WERI-Rb-1 (cell line): ENCODE measurements around the gene NME4.

Experiments used
- DNase-seq: peaks from one replicate; pipeline ENCODE4 v3.0.0-alpha.2; 2020
- H3K27ac ChIP-seq: fragments of 250-450 bp; sonication (Bioruptor Pico); 2 replicates; pipeline ENCODE4 v1.5.1; 2020; ENCODE audit warnings: mild to moderate bottlenecking, moderate library complexity
- H3K27me3 ChIP-seq: fragments of 250-450 bp; sonication (Bioruptor Pico); 2 replicates; pipeline ENCODE4 v1.5.1; 2021; ENCODE audit warnings: mild to moderate bottlenecking, low read depth, moderate library complexity; ENCODE audit not compliant: insufficient read depth, severe bottlenecking
- H3K36me3 ChIP-seq: fragments of 250-450 bp; sonication (Bioruptor Pico); 2 replicates; pipeline ENCODE4 v1.5.1; 2020; ENCODE audit warnings: mild to moderate bottlenecking, moderate library complexity
- H3K4me3 ChIP-seq: 2 replicates; pipeline ENCODE4 v1.5.1; 2011; ENCODE audit warnings: low read depth, mild to moderate bottlenecking, control low read depth, low read length
- H3K9me3 ChIP-seq: fragments of 250-450 bp; sonication (Bioruptor Pico); 2 replicates; pipeline ENCODE4 v1.5.1; 2021; ENCODE audit warnings: mild to moderate bottlenecking, moderate library complexity; ENCODE audit not compliant: severe bottlenecking
- TF ChIP-seq, protein P1 (sequence below): IDR thresholded peaks from 2 replicates; pipeline ENCODE4 v1.5.1; 2011; ENCODE audit warnings: low read depth, mild to moderate bottlenecking, control low read depth, inconsistent platforms, low read length

NME4 gene

DNA sequence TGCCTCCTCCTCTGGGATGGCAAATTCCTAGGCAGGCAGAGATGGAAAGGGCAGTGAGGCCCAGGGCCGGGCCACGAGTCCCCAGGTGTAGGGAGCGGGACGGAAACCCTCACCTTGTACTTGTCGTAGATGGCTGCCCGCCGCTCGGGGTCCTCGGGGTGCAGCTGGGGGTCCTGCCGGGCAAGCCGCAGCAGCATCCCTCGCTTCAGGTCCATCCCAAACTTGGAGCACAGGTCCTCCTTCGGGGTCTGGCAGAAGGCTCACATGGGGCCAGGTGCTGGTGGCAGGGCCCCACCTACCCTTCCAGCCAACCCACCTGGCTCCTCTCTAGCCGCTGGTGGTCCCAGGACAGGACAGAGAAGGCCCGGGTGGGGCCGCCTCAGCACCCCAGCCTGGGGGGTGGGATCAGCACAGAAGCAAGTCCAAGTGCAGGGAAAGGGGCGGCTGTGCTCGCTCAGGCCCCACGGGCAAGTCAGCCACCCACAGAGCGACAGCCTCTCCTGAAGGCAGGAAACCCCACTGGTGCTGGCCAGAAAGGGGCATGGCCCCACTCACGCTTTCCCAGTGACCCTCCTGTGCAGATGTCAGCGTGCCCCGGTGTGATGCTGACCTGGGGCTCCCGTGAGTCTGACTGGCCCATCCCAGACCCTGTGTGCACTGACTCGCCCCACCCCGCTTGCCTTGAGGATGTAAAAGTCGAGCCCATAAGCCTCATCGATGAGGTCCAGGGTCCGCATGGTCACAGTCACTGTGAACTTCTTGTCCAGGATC is 28.4 kb upstream of the NME4 start:
- Histone ChIP-seq H3K36me3 (peaks cover 63% of the 10 kb centered on the region), H3K27ac (no peak overlapping the region), H3K9me3 (no peaks in the 10 kb centered on the region), H3K27me3 (no peaks in the 10 kb centered on the region), H3K4me3 (no peak overlapping the region)
- TF ChIP-seq, protein P1, sequence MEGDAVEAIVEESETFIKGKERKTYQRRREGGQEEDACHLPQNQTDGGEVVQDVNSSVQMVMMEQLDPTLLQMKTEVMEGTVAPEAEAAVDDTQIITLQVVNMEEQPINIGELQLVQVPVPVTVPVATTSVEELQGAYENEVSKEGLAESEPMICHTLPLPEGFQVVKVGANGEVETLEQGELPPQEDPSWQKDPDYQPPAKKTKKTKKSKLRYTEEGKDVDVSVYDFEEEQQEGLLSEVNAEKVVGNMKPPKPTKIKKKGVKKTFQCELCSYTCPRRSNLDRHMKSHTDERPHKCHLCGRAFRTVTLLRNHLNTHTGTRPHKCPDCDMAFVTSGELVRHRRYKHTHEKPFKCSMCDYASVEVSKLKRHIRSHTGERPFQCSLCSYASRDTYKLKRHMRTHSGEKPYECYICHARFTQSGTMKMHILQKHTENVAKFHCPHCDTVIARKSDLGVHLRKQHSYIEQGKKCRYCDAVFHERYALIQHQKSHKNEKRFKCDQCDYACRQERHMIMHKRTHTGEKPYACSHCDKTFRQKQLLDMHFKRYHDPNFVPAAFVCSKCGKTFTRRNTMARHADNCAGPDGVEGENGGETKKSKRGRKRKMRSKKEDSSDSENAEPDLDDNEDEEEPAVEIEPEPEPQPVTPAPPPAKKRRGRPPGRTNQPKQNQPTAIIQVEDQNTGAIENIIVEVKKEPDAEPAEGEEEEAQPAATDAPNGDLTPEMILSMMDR, result no peak
- no peak for DNase-seq

DNA sequence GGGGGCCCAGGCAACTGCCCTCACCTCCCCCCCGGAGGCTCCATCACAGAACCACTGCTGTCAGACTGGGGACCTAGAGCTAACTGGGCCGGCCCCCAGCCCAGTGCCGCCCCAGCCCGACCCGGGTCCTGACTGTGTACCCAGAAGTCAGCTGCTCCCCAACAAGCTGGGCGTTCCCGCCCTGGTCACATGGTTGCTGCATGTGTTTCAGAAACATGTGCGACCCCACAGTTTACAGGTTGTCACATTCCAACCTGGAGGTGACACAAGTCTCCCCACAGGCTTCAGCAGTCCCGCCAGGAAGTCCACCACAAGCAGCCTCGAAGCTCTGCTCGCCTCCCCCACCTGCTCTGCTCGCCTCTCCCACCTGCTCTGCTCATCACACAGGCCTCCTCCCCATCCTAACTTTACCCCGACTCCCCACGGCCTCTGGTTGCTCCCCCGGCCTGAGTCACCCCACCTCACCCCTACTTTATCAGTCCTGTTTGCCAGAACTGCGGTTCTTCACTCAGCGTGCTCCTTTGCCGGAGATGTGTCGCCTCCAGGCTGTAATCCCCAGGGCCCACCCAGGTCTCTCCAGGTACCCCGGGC is 27.6 kb upstream of the NME4 start:
- TF ChIP-seq, protein P1, result no peak
- Histone ChIP-seq H3K27me3 (no peaks in the 10 kb centered on the region), H3K36me3 (peaks cover 71% of the 10 kb centered on the region), H3K9me3 (no peaks in the 10 kb centered on the region), H3K27ac (no peak overlapping the region), H3K4me3 (no peak overlapping the region)
- no peak for DNase-seq

DNA sequence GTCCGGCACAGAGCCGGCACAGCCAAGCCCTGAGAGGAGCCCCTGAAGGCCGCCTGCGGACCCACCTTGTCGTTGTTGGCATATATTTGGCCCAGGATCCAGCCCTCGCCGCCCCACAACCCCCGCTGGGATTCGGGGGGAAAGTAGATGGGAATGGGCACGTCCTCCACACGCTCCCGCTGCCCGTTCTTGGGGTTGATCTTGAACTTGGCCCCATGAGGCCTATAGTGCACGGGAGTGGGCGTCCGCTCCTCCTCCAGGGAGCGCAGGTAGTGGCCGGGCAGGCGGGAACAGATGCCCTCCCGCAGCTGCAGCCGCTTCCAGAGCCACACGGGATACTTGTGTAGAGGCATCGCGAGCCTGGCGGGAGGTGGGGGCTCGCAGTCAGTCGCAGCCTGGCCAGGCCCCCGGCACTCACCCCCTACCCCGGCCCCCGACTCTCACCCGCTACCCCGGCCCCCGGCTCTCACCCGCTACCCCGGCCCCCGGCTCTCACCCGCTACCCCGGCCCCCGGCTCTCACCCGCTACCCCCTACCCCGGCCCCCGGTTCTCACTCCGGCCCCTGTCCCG is 27.0 kb upstream of the NME4 start:
- H3K9me3 ChIP-seq, result no peaks in the 10 kb centered on the region
- TF ChIP-seq, protein P1, result no peak
- peaks cover 77% of the 10 kb centered on the region for H3K36me3 ChIP-seq
- no peaks in the 10 kb centered on the region for H3K27me3 ChIP-seq
- H3K4me3 ChIP-seq, result no peak overlapping the region
- no peak for DNase-seq
- H3K27ac ChIP-seq, result no peak overlapping the region

DNA sequence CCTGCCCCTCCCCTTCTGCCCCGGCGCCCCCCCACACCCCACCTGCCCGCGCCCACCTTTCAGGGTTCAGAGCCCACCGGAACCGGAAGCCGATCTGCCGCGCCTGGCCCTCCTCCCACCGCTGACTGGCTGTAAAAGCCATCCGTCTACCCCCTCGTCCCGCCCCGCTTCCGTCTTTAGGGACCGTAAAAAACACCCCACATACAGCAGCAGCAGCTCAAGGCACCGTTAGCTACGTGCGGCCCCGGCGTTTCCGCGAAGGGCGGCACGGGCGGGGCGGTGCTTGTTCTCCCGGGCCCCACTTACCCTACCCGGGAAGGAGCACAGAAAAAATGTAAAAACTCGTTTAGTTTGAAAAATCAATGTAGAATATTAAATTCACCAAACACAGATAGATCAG is 26.6 kb upstream of the NME4 start, which contains the start of gene MRPL28:
TSS of gene MRPL28 (minus strand) at position 96 of the 400 bp plus-strand sequence. CDS start 320 bp downstream, outside the sequence.
- peak; percentile 95 for DNase-seq
- peak within 1 kb of the TSS; percentile 86 for H3K27ac ChIP-seq
- H3K9me3 ChIP-seq, result no peaks in the 10 kb centered on the region
- peaks cover 77% of the 10 kb centered on the region for H3K36me3 ChIP-seq
- H3K4me3 ChIP-seq, result peak within 1 kb of the TSS; percentile 36
- TF ChIP-seq, protein P1, result no peak
- no peaks in the 10 kb centered on the region for H3K27me3 ChIP-seq

DNA sequence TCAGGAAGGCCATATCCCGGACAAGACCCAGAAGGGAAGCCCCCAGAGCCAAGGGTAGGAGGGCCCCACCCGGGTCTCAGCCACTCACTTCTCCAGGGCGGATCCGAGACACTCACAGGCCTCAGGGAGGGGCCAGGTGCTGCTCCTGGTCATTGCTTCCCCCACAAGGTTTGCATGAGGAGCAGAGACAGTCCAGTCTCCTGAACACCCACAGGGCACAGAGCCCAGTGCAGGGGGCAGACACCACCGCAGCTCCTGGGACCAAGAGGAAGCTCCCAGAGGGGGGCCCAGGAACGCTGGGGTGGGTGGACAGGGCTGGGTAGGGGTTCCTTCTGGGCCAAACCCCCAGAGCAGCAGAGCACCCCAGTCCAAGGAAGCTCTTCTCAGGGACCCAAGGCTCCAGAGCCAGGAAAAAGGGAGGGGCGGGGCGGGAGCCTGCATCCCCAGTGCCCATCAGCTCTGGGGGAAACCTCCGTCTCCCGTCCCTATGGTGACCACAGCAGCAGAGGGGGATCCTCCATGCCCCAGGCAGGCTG is 26.0 kb upstream of the NME4 start:
- peak overlapping the region; percentile 36 for H3K4me3 ChIP-seq
- peak overlapping the region; percentile 86 for H3K27ac ChIP-seq
- TF ChIP-seq, protein P1, result no peak
- no peak for DNase-seq
- H3K36me3 ChIP-seq, result peaks cover 82% of the 10 kb centered on the region
- no peaks in the 10 kb centered on the region for H3K27me3 ChIP-seq
- no peaks in the 10 kb centered on the region for H3K9me3 ChIP-seq
